RWPE1 (cell line): ENCODE data around the gene NUP155.
"Not testable (repeated sequence)": the region's sequence is repeated elsewhere in the genome, so short reads cannot be mapped to it uniquely, and the experiment has no call there.

ENCODE experiments used
- CTCF ChIA-PET: fragments of 350-600 bp; sonication (Branson Sonifier 250); formaldehyde crosslinking; extraction: SDS; loops from one replicate; lab custom pipeline; 2021; lab: Yijun Ruan, JAX
- POLR2A ChIA-PET: fragments of 400-600 bp; formaldehyde crosslinking; extraction: SDS; loops from one replicate; lab custom pipeline; 2020; ENCODE audit warnings: antibody characterized with exemption; ENCODE audit not compliant: low non-redundant PET; lab: Yijun Ruan, JAX
- DNase-seq: peaks from one replicate; pipeline ENCODE4 v3.0.0; 2012; ENCODE audit warnings: low spot score
- H3K27ac ChIP-seq: fragments of 450-650 bp; 2 replicates; pipeline ENCODE4 v1.5.1; 2017
- TF ChIP-seq, protein P1 (sequence below): fragments of 450-650 bp; conservative IDR thresholded peaks from 2 replicates; pipeline ENCODE4 v1.5.1; 2017; ENCODE audit warnings: low read depth, mild to moderate bottlenecking

NUP155 gene

GRCh38 chr5:37370864-37371726 is at the start of gene NUP155:
Gene NUP155 (minus strand): TSS chr5:37371106. CDS start chr5:37370977, 129 bp downstream.
- CTCF ChIA-PET: interaction anchor here (0.8 to 0.9 kb wide), 2 partner anchors 8 to 61 kb away, joined by 3 read pairs; partner anchors contain the start of gene WDR70
- peak; percentile 98 for DNase-seq
- POLR2A ChIA-PET: interaction anchor here (0.5 to 1.1 kb wide), 4 partner anchors 8 to 121 kb away, joined by 4 to 14 read pairs (median 6); partner anchors contain the start of gene WDR70
- TF ChIP-seq, protein P1, sequence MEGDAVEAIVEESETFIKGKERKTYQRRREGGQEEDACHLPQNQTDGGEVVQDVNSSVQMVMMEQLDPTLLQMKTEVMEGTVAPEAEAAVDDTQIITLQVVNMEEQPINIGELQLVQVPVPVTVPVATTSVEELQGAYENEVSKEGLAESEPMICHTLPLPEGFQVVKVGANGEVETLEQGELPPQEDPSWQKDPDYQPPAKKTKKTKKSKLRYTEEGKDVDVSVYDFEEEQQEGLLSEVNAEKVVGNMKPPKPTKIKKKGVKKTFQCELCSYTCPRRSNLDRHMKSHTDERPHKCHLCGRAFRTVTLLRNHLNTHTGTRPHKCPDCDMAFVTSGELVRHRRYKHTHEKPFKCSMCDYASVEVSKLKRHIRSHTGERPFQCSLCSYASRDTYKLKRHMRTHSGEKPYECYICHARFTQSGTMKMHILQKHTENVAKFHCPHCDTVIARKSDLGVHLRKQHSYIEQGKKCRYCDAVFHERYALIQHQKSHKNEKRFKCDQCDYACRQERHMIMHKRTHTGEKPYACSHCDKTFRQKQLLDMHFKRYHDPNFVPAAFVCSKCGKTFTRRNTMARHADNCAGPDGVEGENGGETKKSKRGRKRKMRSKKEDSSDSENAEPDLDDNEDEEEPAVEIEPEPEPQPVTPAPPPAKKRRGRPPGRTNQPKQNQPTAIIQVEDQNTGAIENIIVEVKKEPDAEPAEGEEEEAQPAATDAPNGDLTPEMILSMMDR: no peak
- H3K27ac ChIP-seq: peak within 1 kb of the TSS; percentile 82

- ChIA-PET CTCF (interaction anchor here (0.5 kb wide), 1 partner anchor 355 kb away, joined by 5 read pairs; no protein-coding TSS in a partner anchor), POLR2A (interaction anchor here (0.7 kb wide), 1 partner anchor 549 kb away, joined by 3 read pairs; no protein-coding TSS in a partner anchor)
- no peak for DNase-seq
- H3K27ac ChIP-seq: no peak overlapping the region
- TF ChIP-seq, protein P1: no peak
Measured at GRCh38 chr5:37417347-37417746, 46.4 kb upstream of the NUP155 start.

GRCh38 chr5:37415456-37415855 is 44.5 kb upstream of the NUP155 start:
- DNase-seq, POLR2A ChIA-PET, H3K27ac ChIP-seq, CTCF ChIA-PET: not testable (repeated sequence)

DNA sequence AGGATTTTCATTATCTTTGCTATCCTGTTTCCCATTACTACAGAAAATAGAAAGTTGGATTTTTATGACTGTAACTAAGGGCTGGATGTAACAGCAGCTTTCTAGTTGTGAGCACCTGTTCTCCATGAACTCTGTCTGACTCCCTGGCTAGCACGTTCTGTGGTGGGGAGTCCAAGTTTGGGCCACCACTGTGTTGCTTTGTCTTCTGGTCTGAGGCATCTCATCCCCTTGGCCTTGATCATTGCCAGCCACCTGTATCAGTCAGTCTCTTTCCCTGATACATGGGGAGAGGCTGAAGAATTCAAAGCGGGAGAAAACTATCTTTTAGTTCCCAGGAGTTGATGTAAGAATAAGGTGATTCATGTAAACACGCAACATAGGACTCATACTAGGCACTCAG is 41.6 kb upstream of the NUP155 start:
- POLR2A ChIA-PET: no interaction called here
- CTCF ChIA-PET: interaction anchor here (0.5 to 1.9 kb wide), 17 partner anchors 9 to 1427 kb away, joined by 3 to 9 read pairs (median 4); no protein-coding TSS in a partner anchor
- TF ChIP-seq, protein P1: no peak
- DNase-seq: no peak
- no peak overlapping the region for H3K27ac ChIP-seq

- ChIA-PET CTCF (no interaction called here), POLR2A (interaction anchor here (0.6 kb wide), 1 partner anchor 1530 kb away, joined by 5 read pairs; no protein-coding TSS in a partner anchor)
- DNase-seq: no peak
- H3K27ac ChIP-seq: no peak overlapping the region
- TF ChIP-seq, protein P1: no peak
Measured at GRCh38 chr5:37400501-37400900, 29.6 kb upstream of the NUP155 start.

GRCh38 chr5:37396352-37396751 is 25.4 kb upstream of the NUP155 start:
- POLR2A ChIA-PET: no interaction called here
- CTCF ChIA-PET: no interaction called here
- no peak for DNase-seq

More at GRCh38 chr5:37396352-37396751, 25.4 kb upstream of the NUP155 start:
- TF ChIP-seq, protein P1: no peak
- H3K27ac ChIP-seq: no peak overlapping the region
